Measurements from ENCODE around the gene KCTD16. TPM values are rescaled to one million over a fixed set of nuclear protein-coding genes. Genes with fewer than 3 reads are reported as not detected.

Gene KCTD16
- 0.18 TPM in 1 of 2 replicates, not detected in the other for total RNA-seq (2014; rRNA removed; shearing (Covaris generic))

- in situ Hi-C loops (cut with HindIII; ENCODE audit: low sequenced_read_pairs): no loop called here
- peak; percentile 99 for DNase-seq (ENCODE audit: low spot score)
These were observed at the start of gene KCTD16, which contains the start of gene YIPF5 for GRCh38 chr5:144170276-144171024. Gene KCTD16 (plus strand): TSS chr5:144170873. Gene YIPF5 (minus strand): TSS chr5:144170659. CDS start chr5:144169955, 704 bp downstream.

DNA sequence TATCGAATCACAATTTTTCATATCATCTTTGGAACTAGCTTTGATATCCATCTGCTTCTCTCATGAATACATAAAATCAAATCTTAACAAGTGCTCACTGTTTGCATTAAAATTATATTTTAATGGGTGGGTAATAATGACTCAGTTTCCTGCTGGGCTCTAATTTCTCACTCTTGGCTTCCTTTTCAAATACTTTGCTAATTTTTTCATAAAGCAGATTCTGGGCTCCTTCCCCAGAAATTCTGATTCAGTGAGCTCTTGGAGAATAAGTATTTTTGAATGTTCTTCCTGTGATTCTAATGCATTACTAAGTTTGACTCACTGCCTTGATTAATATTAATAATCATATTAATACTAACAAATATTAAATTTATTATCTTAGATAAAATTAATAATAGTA lies 49.1 kb upstream of the KCTD16 start:
- in situ Hi-C loops (cut with HindIII; ENCODE audit: low sequenced_read_pairs): no loop called here
- DNase-seq (ENCODE audit: low spot score): no peak

- in situ Hi-C loops (cut with HindIII; ENCODE audit: low sequenced_read_pairs): no loop called here
- DNase-seq (ENCODE audit: low spot score): no peak
These were observed 48.6 kb upstream of the KCTD16 start for GRCh38 chr5:144122081-144122480.

DNA sequence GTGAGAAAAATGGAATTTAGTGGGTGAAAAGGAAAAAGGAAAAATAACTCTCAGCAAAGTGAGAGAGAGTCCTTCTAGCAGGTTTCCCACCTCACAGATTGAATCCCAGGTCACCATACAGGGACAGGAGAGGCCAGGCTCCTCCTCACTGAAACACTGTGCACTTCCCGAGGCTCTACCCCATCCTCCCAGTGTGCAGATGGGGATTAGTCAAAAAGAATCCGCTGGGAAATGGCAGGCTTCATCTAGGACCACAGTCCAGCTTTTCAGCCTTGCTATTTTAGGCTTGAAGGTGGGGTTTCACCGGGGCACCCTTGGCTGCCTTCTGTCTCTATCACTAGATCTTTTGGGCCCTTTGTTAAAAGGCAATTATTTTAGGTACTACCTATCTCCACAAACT lies 48.0 kb upstream of the KCTD16 start:
- in situ Hi-C loops (cut with HindIII; ENCODE audit: low sequenced_read_pairs): no loop called here

GRCh38 chr5:144125163-144125726 lies 45.4 kb upstream of the KCTD16 start:
- in situ Hi-C loops (cut with HindIII; ENCODE audit: low sequenced_read_pairs): no loop called here
- no peak for DNase-seq (ENCODE audit: low spot score)

More for the DNA sequence above, 48.0 kb upstream of the KCTD16 start:
- DNase-seq (ENCODE audit: low spot score): no peak

DNA sequence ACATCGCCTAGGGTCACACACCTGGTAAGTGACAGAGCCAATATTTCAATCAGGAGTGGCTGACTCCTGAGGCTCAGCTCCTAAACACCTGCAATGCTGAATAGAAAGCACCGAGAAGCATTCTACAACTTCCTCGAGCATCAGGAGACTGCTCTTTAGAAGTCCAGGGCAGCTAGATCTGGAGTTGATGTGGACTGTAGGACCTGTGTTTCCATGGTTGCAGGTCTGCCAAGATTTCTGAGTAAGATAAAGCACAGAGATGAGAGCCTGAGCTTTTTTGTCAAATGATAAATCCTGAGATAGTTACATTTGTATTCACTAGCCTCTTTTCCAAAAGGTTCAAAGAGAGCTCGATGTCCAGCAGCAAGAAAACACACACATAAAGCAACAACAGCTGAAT lies 44.0 kb upstream of the KCTD16 start:
- in situ Hi-C loops (cut with HindIII; ENCODE audit: low sequenced_read_pairs): no loop called here
- no peak for DNase-seq (ENCODE audit: low spot score)

DNA sequence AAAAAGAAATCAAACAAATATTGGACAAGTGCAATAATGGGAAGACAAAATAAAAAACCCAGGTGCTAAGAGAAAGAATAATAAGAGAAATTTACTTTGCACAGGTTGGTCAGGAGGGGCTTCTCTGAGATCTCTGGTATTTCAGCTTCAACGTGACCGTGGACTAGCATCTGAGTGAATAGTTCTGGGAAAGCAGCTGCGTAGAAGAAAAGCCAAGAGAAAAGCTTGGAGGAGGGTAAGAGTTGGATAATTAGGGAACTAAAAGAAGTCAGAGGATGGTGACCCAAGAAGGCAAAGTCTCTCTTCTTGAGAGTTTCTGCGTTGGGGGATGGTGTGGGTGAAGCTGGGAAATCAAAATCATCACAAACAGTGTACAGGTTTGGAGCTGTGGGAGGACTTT lies 41.8 kb upstream of the KCTD16 start:
- DNase-seq (ENCODE audit: low spot score): no peak
- in situ Hi-C loops (cut with HindIII; ENCODE audit: low sequenced_read_pairs): no loop called here

- DNase-seq (ENCODE audit: low spot score): no peak
- in situ Hi-C loops (cut with HindIII; ENCODE audit: low sequenced_read_pairs): no loop called here
These were observed 40.4 kb upstream of the KCTD16 start for GRCh38 chr5:144130306-144130705.

- no peak for DNase-seq (ENCODE audit: low spot score)
- in situ Hi-C loops (cut with HindIII; ENCODE audit: low sequenced_read_pairs): no loop called here
These were observed 39.4 kb upstream of the KCTD16 start for GRCh38 chr5:144131261-144131660.

- in situ Hi-C loops (cut with HindIII; ENCODE audit: low sequenced_read_pairs): no loop called here
- DNase-seq (ENCODE audit: low spot score): no peak
These were observed 37.5 kb upstream of the KCTD16 start for GRCh38 chr5:144133050-144133633.

DNA sequence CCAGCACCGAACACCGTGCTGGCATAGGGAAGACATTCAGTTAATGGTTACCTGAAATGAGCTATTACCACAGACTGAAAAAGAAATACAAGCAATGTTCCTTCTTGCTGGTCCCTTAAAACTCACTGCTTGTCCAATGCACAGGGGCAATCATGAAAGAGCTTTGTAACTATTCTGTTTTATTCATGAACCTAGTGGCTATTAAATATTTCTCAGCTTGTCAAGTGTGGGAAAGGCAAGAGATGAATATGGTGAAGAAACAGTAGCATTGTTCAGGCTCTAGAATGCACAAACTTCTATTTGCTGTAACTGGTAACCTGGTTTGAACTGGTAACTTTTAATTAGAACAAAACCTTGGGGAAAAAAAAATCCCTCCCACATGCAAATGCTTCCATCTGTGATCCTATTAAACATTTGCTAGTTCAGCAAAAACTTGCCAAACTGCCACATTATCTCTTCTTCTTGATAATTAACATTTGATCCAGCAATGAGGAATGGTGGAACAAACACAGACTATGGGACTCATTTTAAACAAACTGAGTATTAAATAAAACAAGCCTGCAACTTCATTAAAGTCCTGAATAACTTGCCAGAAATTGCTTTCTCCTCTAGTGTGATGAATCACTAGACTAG lies 36.4 kb upstream of the KCTD16 start:
- in situ Hi-C loops (cut with HindIII; ENCODE audit: low sequenced_read_pairs): no loop called here
- peak; percentile 3 for DNase-seq (ENCODE audit: low spot score)

DNA sequence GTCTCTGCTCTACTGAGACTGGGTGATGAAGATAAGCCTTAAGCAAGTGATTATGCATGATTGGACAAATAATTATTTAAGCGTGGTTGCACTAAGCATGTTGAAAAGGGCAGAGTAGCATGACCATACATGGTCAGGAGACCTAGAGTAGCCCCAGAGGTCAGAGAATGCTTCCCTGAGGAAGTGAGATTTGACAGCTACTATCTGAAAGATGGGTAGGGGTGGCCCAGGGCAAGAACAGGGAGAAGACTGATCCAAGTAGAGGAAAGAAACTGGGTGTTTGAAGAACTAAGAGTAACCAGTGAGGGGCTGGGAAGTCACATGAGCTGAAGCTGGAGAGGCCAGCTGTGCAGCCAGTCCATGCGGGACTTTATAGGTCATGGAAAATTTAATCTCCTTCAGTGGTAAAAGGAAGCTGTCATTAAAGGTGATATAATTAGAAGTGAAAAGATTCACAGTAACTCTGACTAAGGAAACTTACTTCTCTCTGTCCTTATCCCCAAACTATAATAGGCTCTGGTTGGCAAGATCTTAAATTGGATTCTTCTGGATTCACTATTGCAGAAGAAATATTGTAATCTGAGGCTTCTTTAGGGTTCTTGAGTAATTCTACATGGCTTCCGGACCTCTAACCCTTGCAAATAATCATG lies 35.4 kb upstream of the KCTD16 start:
- no peak for DNase-seq (ENCODE audit: low spot score)
- in situ Hi-C loops (cut with HindIII; ENCODE audit: low sequenced_read_pairs): no loop called here

GRCh38 chr5:144139586-144139985 lies 31.1 kb upstream of the KCTD16 start:
- DNase-seq (ENCODE audit: low spot score): no peak
- in situ Hi-C loops (cut with HindIII; ENCODE audit: low sequenced_read_pairs): no loop called here

DNA sequence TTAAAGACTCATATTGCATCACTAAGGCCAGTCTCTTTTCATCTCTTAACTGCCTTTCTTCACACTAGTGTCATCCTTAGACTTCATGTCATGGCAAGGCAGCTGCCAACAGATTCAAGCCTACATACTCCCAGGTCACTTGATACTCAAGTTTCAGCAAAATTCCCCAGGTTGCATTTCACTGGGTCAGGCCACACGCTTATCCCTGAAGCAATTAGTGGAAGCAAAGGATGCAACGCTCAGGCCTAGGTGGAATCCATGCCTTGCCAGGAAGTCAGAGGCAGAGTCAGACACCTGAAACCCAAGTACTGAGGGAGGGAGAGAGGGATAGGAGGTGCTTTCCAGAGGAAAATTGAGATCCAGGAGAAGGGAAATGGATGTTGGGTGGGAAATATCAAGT lies 29.1 kb upstream of the KCTD16 start:
- in situ Hi-C loops (cut with HindIII; ENCODE audit: low sequenced_read_pairs): no loop called here
- DNase-seq (ENCODE audit: low spot score): no peak

DNA sequence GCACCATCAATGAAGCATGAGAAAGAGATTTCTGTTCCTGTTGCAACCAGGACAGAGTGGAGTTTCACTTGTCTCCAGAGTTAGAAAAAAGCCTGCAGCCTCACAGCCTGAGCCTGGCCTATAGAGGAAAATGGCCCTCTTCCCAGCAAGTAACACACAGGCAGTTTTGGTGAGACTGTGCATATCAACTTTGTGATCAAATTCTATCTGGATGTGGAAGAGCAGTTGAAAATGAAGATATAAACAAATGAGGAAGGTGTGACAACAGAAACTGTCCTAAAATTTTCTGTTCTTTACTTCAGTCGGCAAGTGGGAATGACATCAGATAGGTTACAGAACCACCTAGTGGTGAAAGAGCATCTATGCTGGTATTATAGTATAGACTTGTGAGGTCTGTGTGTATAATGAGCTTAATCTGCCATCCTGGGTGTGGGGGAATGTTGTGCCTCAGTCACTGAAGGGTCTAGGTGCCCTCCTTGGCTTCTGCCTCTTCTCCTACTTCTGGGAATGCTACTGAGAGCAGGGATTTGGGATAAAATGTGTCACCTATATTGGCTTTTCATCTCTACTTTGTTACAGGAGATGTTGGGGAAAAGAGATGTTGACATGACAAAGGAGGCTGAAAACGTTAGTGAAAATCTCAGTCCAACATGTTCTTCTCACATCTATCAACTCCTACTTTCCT lies 28.4 kb upstream of the KCTD16 start:
- peak; percentile 55 for DNase-seq (ENCODE audit: low spot score)
- in situ Hi-C loops (cut with HindIII; ENCODE audit: low sequenced_read_pairs): no loop called here

DNA sequence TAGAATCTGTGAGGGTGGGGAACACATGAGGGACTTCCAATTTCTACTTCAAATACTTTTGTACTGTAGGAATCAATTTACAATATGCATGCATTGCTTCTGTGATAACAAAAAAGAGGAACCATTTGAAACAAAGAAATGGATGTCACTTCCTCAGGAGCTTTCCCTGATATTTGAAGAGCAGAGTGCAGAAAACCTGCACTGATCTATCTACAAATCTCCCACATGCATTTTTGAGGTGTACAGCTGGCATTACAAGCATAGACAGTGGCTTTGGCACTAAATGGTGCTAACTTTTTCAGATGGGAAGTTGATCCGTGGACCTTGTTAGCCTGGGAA lies 27.9 kb upstream of the KCTD16 start:
- DNase-seq (ENCODE audit: low spot score): no peak
- in situ Hi-C loops (cut with HindIII; ENCODE audit: low sequenced_read_pairs): no loop called here

DNA sequence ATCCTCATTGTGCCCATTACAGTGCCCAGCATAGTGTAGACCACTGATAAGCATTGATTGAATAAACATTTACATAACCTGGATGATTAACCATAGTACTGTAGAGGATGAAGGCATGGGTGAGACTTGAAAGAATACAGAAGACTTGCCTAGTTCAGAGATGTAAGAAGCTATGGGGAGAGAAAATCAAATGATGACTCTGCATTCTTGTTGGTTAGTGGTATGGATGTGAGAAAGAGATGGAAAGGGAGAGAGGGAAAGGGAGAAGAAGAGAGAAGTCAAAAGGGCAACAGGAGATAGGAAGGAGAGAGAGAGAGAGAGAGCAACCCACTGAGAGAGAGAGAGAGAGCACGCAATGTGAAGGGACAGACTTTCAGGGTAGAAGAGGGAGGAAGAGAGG lies 27.0 kb upstream of the KCTD16 start:
- in situ Hi-C loops (cut with HindIII; ENCODE audit: low sequenced_read_pairs): no loop called here
- no peak for DNase-seq (ENCODE audit: low spot score)

DNA sequence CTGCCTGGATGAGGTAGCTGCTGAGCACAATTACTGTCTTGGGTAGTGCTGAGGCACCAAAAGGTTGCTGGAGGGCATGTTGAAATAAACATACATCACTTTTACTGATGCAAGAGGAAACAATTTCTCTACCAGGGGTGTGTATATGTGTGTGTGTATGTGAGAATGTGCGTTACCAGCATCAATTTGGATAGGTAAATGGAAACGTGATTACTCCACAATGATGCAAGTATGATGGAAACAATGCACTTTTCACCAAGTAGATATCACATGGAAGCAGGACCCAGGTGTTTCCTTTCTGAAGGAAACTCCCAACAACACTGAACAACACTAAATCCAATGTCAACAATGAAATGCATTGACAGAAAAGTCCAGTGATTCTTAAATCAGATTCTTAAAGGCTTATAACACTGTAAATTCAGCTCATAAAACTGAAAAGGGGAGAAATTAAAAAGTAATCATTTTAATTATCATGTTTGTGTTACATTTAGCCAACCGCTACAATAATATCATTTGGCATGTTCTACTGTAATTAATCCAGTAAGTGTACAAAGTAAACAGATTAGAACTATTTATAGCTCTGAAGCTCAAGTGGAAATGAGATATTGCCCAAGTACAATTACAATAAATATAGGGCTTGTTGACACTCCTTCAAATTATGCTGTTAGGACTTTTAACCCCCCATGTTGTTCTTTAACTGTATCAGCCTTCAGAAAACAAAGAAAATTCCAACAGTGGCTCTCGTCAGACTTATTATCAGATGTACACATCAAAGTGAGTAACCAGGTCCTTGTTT lies 25.5 kb upstream of the KCTD16 start:
- in situ Hi-C loops (cut with HindIII; ENCODE audit: low sequenced_read_pairs): no loop called here
- no peak for DNase-seq (ENCODE audit: low spot score)

All from G401 (cell line).